ENCODE data around the gene PRSS22.

DNA sequence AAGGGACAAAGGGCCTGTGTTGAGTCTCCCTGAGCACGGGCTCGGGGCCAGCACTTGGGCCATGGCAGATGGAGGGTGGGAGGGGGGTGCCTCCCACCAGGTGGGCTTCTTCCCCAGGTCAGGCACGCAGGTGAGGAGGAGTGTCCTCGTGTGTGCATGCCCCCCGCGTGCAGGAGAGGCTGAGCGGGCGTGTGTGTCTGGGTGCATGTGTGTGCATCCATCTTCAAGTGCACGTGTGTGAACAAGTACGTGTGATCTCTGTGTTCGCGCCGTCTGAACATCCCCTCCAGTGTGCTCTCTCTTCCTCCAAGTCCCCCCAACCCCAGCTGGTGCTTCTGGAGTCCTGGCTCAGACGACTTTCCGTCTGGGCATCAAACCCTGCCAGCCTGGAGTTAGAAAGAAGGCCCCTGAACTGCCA, 30.6 kb downstream of the PRSS22 start:
- TF ChIP-seq, protein P1, sequence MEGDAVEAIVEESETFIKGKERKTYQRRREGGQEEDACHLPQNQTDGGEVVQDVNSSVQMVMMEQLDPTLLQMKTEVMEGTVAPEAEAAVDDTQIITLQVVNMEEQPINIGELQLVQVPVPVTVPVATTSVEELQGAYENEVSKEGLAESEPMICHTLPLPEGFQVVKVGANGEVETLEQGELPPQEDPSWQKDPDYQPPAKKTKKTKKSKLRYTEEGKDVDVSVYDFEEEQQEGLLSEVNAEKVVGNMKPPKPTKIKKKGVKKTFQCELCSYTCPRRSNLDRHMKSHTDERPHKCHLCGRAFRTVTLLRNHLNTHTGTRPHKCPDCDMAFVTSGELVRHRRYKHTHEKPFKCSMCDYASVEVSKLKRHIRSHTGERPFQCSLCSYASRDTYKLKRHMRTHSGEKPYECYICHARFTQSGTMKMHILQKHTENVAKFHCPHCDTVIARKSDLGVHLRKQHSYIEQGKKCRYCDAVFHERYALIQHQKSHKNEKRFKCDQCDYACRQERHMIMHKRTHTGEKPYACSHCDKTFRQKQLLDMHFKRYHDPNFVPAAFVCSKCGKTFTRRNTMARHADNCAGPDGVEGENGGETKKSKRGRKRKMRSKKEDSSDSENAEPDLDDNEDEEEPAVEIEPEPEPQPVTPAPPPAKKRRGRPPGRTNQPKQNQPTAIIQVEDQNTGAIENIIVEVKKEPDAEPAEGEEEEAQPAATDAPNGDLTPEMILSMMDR (IDR thresholded peaks at IDR 0.05) = no peak
- no peak for TF ChIP-seq POLR2A (IDR thresholded peaks at IDR 0.05)

All from thyroid gland (tissue), 4 donors.